CD14-positive monocyte (primary cell): ENCODE results near the gene FAM53B. TPM values are rescaled to one million over a fixed set of nuclear protein-coding genes. Genes with fewer than 3 reads are reported as not detected.

ENCODE experiments used
- DNase-seq, 3 donors: peaks; one replicate each; pipeline ENCODE4 v3.0.0-alpha.2; 2011 to 2022
- H2AFZ ChIP-seq: 2 replicates; pipeline ENCODE4 v1.6.0; 2012; ENCODE audit warnings: mild to moderate bottlenecking, low read depth, low read length, inconsistent platforms; ENCODE audit not compliant: insufficient read depth, poor library complexity, severe bottlenecking
- H3K27ac ChIP-seq, 2 donors: 1 replicate in 1 of 2; 2 replicates in 1 of 2; pipeline ENCODE4 v1.5.1; 2012 to 2013; ENCODE audit warnings: low read length in 2 of 2, control low read depth in 1 of 2, inconsistent platforms in 1 of 2, low read depth in 1 of 2, mild to moderate bottlenecking in 1 of 2
- H3K27me3 ChIP-seq, 2 donors: one replicate each; pipeline versions ENCODE4 v1.6.0 to v1.6.1; 2011 to 2013; ENCODE audit warnings: low read length in 2 of 2; ENCODE audit not compliant: control insufficient read depth in 2 of 2, insufficient read depth in 2 of 2
- H3K36me3 ChIP-seq, 2 donors: replicated peaks in 1 of 2; 1 replicate in 1 of 2; 2 replicates in 1 of 2; pipeline versions ENCODE4 v1.5.1 to v1.6.1; 2012 to 2013; ENCODE audit warnings: low read length in 2 of 2, control low read depth in 1 of 2, inconsistent platforms in 1 of 2, mild to moderate bottlenecking in 1 of 2; ENCODE audit not compliant: insufficient read depth in 2 of 2, control insufficient read depth in 1 of 2
- H3K4me1 ChIP-seq, 2 donors: 1 replicate in 1 of 2; 2 replicates in 1 of 2; pipeline versions ENCODE4 v1.5.1 to v1.6.1; 2012 to 2013; ENCODE audit warnings: low read length in 2 of 2, control low read depth in 1 of 2, inconsistent platforms in 1 of 2, mild to moderate bottlenecking in 1 of 2, moderate library complexity in 1 of 2; ENCODE audit not compliant: insufficient read depth in 2 of 2, control insufficient read depth in 1 of 2
- H3K4me2 ChIP-seq: replicated peaks from 2 replicates; pipeline ENCODE3; 2012; ENCODE audit warnings: low read length, moderate library complexity, mild to moderate bottlenecking; ENCODE audit not compliant: poor library complexity, severe bottlenecking; ENCODE audit errors: extremely low read depth
- H3K4me3 ChIP-seq, 3 experiments: fragments of 200-600 bp in 1 of 3; sonication (generic) in 1 of 3; replicated peaks in 1 of 3; 1 replicate in 2 of 3; 2 replicates in 1 of 3; pipeline ENCODE4 v1.5.1; 2011 to 2013; ENCODE audit warnings: low read length in 3 of 3, mild to moderate bottlenecking in 3 of 3, control low read depth in 2 of 3, low read depth in 2 of 3, inconsistent platforms in 1 of 3, moderate library complexity in 1 of 3
- H3K79me2 ChIP-seq: 2 replicates; pipeline ENCODE4 v1.6.0; 2012; ENCODE audit warnings: mild to moderate bottlenecking, control low read depth, inconsistent platforms, low read length, moderate library complexity; ENCODE audit not compliant: insufficient read depth
- H3K9ac ChIP-seq: 2 replicates; pipeline ENCODE4 v1.6.0; 2017; ENCODE audit warnings: low read length, mild to moderate bottlenecking; ENCODE audit not compliant: insufficient read depth, poor library complexity, severe bottlenecking
- H3K9me3 ChIP-seq, 2 donors: replicated peaks in 1 of 2; 1 replicate in 1 of 2; 2 replicates in 1 of 2; pipeline versions ENCODE4 v1.5.1 to v1.6.1; 2012 to 2013; ENCODE audit warnings: low read length in 2 of 2, control low read depth in 1 of 2; ENCODE audit not compliant: control insufficient read depth in 1 of 2, insufficient read depth in 1 of 2
- H4K20me1 ChIP-seq: 2 replicates; pipeline ENCODE4 v1.6.0; 2012; ENCODE audit warnings: mild to moderate bottlenecking, low read length, control low read depth, moderate library complexity; ENCODE audit not compliant: insufficient read depth
- H3K27ac Mint-ChIP-seq, 7 donors: one replicate each; pipeline ENCODE4 v1.8.0; 2020; ENCODE audit warnings: mild to moderate bottlenecking in 7 of 7, mixed read lengths in 7 of 7, moderate library complexity in 6 of 7, inconsistent platforms in 2 of 7
- H3K27me3 Mint-ChIP-seq, 3 donors: one replicate each; pipeline ENCODE4 v1.8.0; 2021 to 2022; ENCODE audit warnings: low read depth in 3 of 3, mild to moderate bottlenecking in 3 of 3, mixed read lengths in 3 of 3, moderate library complexity in 3 of 3, inconsistent platforms in 1 of 3
- H3K36me3 Mint-ChIP-seq, 2 donors: one replicate each; pipeline ENCODE4 v1.8.0; 2020; ENCODE audit warnings: mixed read lengths in 2 of 2, inconsistent platforms in 1 of 2, mild to moderate bottlenecking in 1 of 2
- H3K4me1 Mint-ChIP-seq: one replicate; pipeline ENCODE4 v1.8.0; 2020; ENCODE audit warnings: mild to moderate bottlenecking, mixed read lengths
- H3K4me3 Mint-ChIP-seq, 2 donors: one replicate each; pipeline ENCODE4 v1.8.0; 2020; ENCODE audit warnings: mild to moderate bottlenecking in 2 of 2, mixed read lengths in 2 of 2, moderate library complexity in 1 of 2
- H3K9me3 Mint-ChIP-seq, 7 donors: one replicate each; pipeline ENCODE4 v1.8.0; 2020 to 2022; ENCODE audit warnings: mixed read lengths in 7 of 7, mild to moderate bottlenecking in 6 of 7, moderate library complexity in 6 of 7, inconsistent platforms in 2 of 7
- CTCF ChIP-seq: fragments of 200-600 bp; IDR thresholded peaks from one replicate; pipeline ENCODE4 v1.8.0; 2022; ENCODE audit warnings: antibody characterized with exemption, mild to moderate bottlenecking
- WGBS: methylation state at CpG from one replicate; pipeline ENCODE4 v1.1.5; 2013; ENCODE audit warnings: missing lambda C conversion rate; ENCODE audit not compliant: insufficient coverage; 5-methylcytosine and 5-hydroxymethylcytosine counted together
- intact Hi-C, 2 donors: fragments of 100-400 bp; cut with micrococcal nuclease; formaldehyde crosslinking; loops; one replicate each; pipeline versions ENCODE4 v1.15.0 to v1.15.1; 2023
- polyA plus RNA-seq, 3 donors: library from polyadenylated mRNA; depleted of rRNA in 1 of 3; unstranded in 2 of 3; stranded (reverse) in 1 of 3; fragments of 300-500 nt in 2 of 3; fragments of >200 nt in 1 of 3; fragmentation: Illumina TruSeq in 2 of 3; gene quantifications; 1 replicate in 2 of 3; 2 replicates in 1 of 3; pipeline ENCODE4 v1.2.3, GENCODE V29; 2012 to 2021

Gene FAM53B
- polyA plus RNA-seq, 3 donors, result 5.8 to 23.3 (median 12.6) TPM

DNA sequence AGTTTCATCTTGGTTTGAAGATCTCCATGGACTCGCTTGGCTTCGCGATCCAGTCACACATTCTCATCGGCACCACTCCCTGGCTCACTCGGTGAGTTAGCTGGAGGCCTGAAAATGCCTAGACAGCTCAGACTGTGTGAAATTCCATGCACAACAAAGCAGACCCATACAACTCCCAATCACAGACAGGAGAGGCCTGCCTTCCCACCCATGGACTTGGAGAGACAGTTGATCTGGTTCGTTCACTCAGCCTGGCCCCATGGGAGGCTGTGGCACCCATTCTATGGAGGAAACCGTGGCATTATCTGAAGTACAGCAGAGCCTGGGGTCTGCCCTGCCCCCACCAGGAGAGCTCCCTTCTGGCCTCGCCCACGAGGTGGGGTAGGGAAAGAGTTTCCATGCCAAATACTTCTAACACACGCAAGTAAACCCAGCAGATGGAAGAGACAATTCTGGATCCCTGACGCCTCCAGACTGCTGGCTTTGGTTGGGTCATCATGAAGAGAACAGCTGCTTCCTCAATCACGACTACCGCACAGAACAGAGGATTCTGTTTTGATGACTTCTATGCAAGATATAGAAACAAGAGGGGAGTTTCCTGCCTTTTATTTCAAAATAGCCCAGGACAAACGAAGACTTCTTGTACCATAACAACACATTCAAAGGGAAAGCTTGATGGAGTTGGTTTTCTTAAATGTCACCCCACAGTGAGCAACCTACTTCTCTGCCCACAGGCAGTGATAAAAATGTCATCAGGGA, 15.9 kb downstream of the FAM53B start:
- Mint-ChIP-seq H3K9me3 (peaks cover 0 to 2% (median 0%) of the 10 kb centered on the region in 7 donors), H3K4me1 (peaks cover 59% of the 10 kb centered on the region), H3K4me3 (peak overlapping the region; percentile 7 to 70), H3K27me3 (no peaks in the 10 kb centered on the region), H3K27ac (peak overlapping the region; percentile 87 to 94 (median 91)), H3K36me3 (peaks cover 46 to 51% of the 10 kb centered on the region in 2 donors)
- Histone ChIP-seq H3K79me2 (peaks cover 97% of the 10 kb centered on the region), H3K27ac (peak overlapping the region; percentile 88 to 89), H3K9me3 (no peaks in the 10 kb centered on the region), H3K9ac (peak overlapping the region; percentile 44), H4K20me1 (peaks cover 98% of the 10 kb centered on the region), H2AFZ (no peak overlapping the region), H3K4me3 (peak overlapping the region in 1 of 3 experiments; percentile 52), H3K4me1 (peaks cover 49 to 53% of the 10 kb centered on the region in 2 donors), H3K27me3 (no peaks in the 10 kb centered on the region), H3K4me2 (peak overlapping the region; percentile 61), H3K36me3 (peaks cover 5 to 53% of the 10 kb centered on the region in 2 donors)
- intact Hi-C loops, result no loop called here
- WGBS, result 91% methylated on average over 6 of the region's 14 CpGs
- no peak for TF ChIP-seq CTCF
- DNase-seq, result peak; percentile 66 to 81 (median 69)

- intact Hi-C loops, result no loop called here
- peaks cover 97% of the 10 kb centered on the region for H3K79me2 ChIP-seq
- peak overlapping the region; percentile 87 to 94 (median 91) for H3K27ac Mint-ChIP-seq
- H3K36me3 ChIP-seq, result peaks cover 5 to 45% of the 10 kb centered on the region in 2 donors
- H3K27me3 ChIP-seq, result no peaks in the 10 kb centered on the region
- H3K4me1 Mint-ChIP-seq, result peaks cover 66% of the 10 kb centered on the region
- TF ChIP-seq CTCF, result no peak
- H3K9me3 Mint-ChIP-seq, result peaks cover 0 to 2% (median 0%) of the 10 kb centered on the region in 7 donors
- H3K4me1 ChIP-seq, result peaks cover 57 to 61% of the 10 kb centered on the region in 2 donors
- 86% methylated on average over 3 of the region's 6 CpGs for WGBS
- H2AFZ ChIP-seq, result no peak overlapping the region
- peak overlapping the region; percentile 61 for H3K4me2 ChIP-seq
- no peak for DNase-seq
- peaks cover 95% of the 10 kb centered on the region for H4K20me1 ChIP-seq
- H3K4me3 Mint-ChIP-seq, result no peak overlapping the region
- peaks cover 43% of the 10 kb centered on the region in 2 donors for H3K36me3 Mint-ChIP-seq
- peak overlapping the region; percentile 88 to 89 for H3K27ac ChIP-seq
- peak overlapping the region; percentile 44 for H3K9ac ChIP-seq
- no peaks in the 10 kb centered on the region for H3K9me3 ChIP-seq
- no peaks in the 10 kb centered on the region for H3K27me3 Mint-ChIP-seq
- H3K4me3 ChIP-seq, result no peak overlapping the region
These were observed 16.7 kb downstream of the FAM53B start for GRCh38 chr10:124727361-124727960.
